GM12878 (cell line): ENCODE measurements around the gene CCDC57. TPM values are rescaled to one million over a fixed set of nuclear protein-coding genes. Genes with fewer than 3 reads are reported as not detected.

ENCODE experiments used
- microRNA-seq: library from miRNA; unstranded; fragments of <30 nt; microRNA quantifications from one replicate; pipeline ENCODE4, GENCODE V29; 2018
- polyA plus RNA-seq, 11 experiments: library from polyadenylated mRNA; depleted of rRNA in 4 of 11; unstranded in 6 of 11; stranded (reverse) in 5 of 11; fragments of >200 nt; fragmentation: Nextera tagmentation in 4 of 11; fragmentation: Illumina TruSeq in 1 of 11; extraction: Ambion mirVana in 4 of 11; extraction: Trizol in 1 of 11; gene quantifications; 1 replicate in 1 of 11; 2 replicates in 10 of 11; pipeline versions ENCODE4 v1.2.1 to v1.2.3, GENCODE V29; 2011 to 2016; ENCODE audit warnings: inconsistent platforms in 2 of 11, missing spikeins in 2 of 11, low read depth in 1 of 11
- total RNA-seq, 4 experiments: library from RNA; depleted of rRNA in 3 of 4; stranded (reverse); fragments of >200 nt in 3 of 4; fragmentation: Illumina TruSeq in 1 of 4; extraction: Trizol in 1 of 4; gene quantifications; 2 replicates each; pipeline versions ENCODE4 v1.2.1 to v1.2.3, GENCODE V29; 2013 to 2021

The CCDC57 gene
- total and polyA plus RNA-seq, 10 of the 15 experiments (the other 5 are each of a cell fraction or from before 2014, with no cell fraction given), result 5.4 to 123 (median 45.8) TPM

Small RNAs within 50 kb of the gene (microRNA-seq; reads per million reads assigned to microRNA genes)
- gene MIR6787, result 0.94 reads per million

Other genes starting within 250 kb of the CCDC57 start
Only the 7 nearest of the 19 such genes appear.
- 107 and 132 TPM in 2 replicates for gene DUS1L, start 147.0 kb downstream of the CCDC57 start, total RNA-seq (2014; rRNA removed)
- gene DUS1L, start 147.0 kb downstream of the CCDC57 start, total RNA-seq (2014; rRNA removed; fragmentation: Illumina TruSeq; extraction: Trizol), result 43.3 and 50.3 TPM in 2 replicates
- gene DUS1L, start 147.0 kb downstream of the CCDC57 start, total RNA-seq (2021), result 137 and 157 TPM in 2 replicates
- gene DUS1L, start 147.0 kb downstream of the CCDC57 start, polyA plus RNA-seq (2011; rRNA removed), result 21.0 and 42.6 TPM in 2 replicates
- 13.8 and 46.5 TPM in 2 replicates for gene DUS1L, start 147.0 kb downstream of the CCDC57 start, polyA plus RNA-seq (2014; fragmentation: Illumina TruSeq; extraction: Trizol)
- 10 to 100 TPM in 1 of 2 experiments, 1 to 10 TPM in 1; 6.1 to 15.3 TPM for gene DUS1L, start 147.0 kb downstream of the CCDC57 start, polyA plus RNA-seq (2014; fragmentation: Nextera tagmentation; extraction: Ambion mirVana)
- 147 and 155 TPM in 2 replicates for gene DUS1L, start 147.0 kb downstream of the CCDC57 start, polyA plus RNA-seq (2014; rRNA removed)
- 10 to 100 TPM in 1 of 2 experiments, 1 to 10 TPM in 1; 9.7 to 25.4 TPM for gene DUS1L, start 147.0 kb downstream of the CCDC57 start, polyA plus RNA-seq (2016; fragmentation: Nextera tagmentation; extraction: Ambion mirVana)
- gene FASN, start 114.6 kb downstream of the CCDC57 start, total RNA-seq (2014; rRNA removed), result 67.4 and 73.8 TPM in 2 replicates
- 18.0 and 20.8 TPM in 2 replicates for gene FASN, start 114.6 kb downstream of the CCDC57 start, total RNA-seq (2014; rRNA removed; fragmentation: Illumina TruSeq; extraction: Trizol)
- gene FASN, start 114.6 kb downstream of the CCDC57 start, total RNA-seq (2021), result 333 and 348 TPM in 2 replicates
- 4.5 and 10.8 TPM in 2 replicates for gene FASN, start 114.6 kb downstream of the CCDC57 start, polyA plus RNA-seq (2011; rRNA removed)
- gene FASN, start 114.6 kb downstream of the CCDC57 start, polyA plus RNA-seq (2014; fragmentation: Illumina TruSeq; extraction: Trizol), result 1.6 and 12.8 TPM in 2 replicates
- gene FASN, start 114.6 kb downstream of the CCDC57 start, polyA plus RNA-seq (2014; fragmentation: Nextera tagmentation; extraction: Ambion mirVana), result under 1 TPM; 0.19 to 0.31 TPM
- gene FASN, start 114.6 kb downstream of the CCDC57 start, polyA plus RNA-seq (2014; rRNA removed), result 87.8 and 131 TPM in 2 replicates
- gene FASN, start 114.6 kb downstream of the CCDC57 start, polyA plus RNA-seq (2016; fragmentation: Nextera tagmentation; extraction: Ambion mirVana), result 10 to 100 TPM; 40.1 to 42.5 TPM
- 33.4 and 37.8 TPM in 2 replicates for gene SLC16A3, start 16.2 kb upstream of the CCDC57 start, total RNA-seq (2014; rRNA removed)
- gene SLC16A3, start 16.2 kb upstream of the CCDC57 start, total RNA-seq (2014; rRNA removed; fragmentation: Illumina TruSeq; extraction: Trizol), result 10.2 and 10.3 TPM in 2 replicates
- 46.5 and 49.5 TPM in 2 replicates for gene SLC16A3, start 16.2 kb upstream of the CCDC57 start, total RNA-seq (2021)
- 18.0 and 44.4 TPM in 2 replicates for gene SLC16A3, start 16.2 kb upstream of the CCDC57 start, polyA plus RNA-seq (2011; rRNA removed)
- gene SLC16A3, start 16.2 kb upstream of the CCDC57 start, polyA plus RNA-seq (2014; fragmentation: Illumina TruSeq; extraction: Trizol), result 0.44 and 4.6 TPM in 2 replicates
- gene SLC16A3, start 16.2 kb upstream of the CCDC57 start, polyA plus RNA-seq (2014; fragmentation: Nextera tagmentation; extraction: Ambion mirVana), result 1 to 10 TPM in 1 of 2 experiments, under 1 TPM in 1; 0.10 to 1.2 TPM
- 30.0 and 33.0 TPM in 2 replicates for gene SLC16A3, start 16.2 kb upstream of the CCDC57 start, polyA plus RNA-seq (2014; rRNA removed)
- 1 to 10 TPM; 4.3 to 5.7 TPM for gene SLC16A3, start 16.2 kb upstream of the CCDC57 start, polyA plus RNA-seq (2016; fragmentation: Nextera tagmentation; extraction: Ambion mirVana)
- 17.3 and 25.0 TPM in 2 replicates for gene CSNK1D, start 60.9 kb upstream of the CCDC57 start, total RNA-seq (2014; rRNA removed)
- gene CSNK1D, start 60.9 kb upstream of the CCDC57 start, total RNA-seq (2014; rRNA removed; fragmentation: Illumina TruSeq; extraction: Trizol), result 26.4 and 27.8 TPM in 2 replicates
- gene CSNK1D, start 60.9 kb upstream of the CCDC57 start, total RNA-seq (2021), result 85.5 and 94.2 TPM in 2 replicates
- 40.7 and 54.4 TPM in 2 replicates for gene CSNK1D, start 60.9 kb upstream of the CCDC57 start, polyA plus RNA-seq (2011; rRNA removed)
- gene CSNK1D, start 60.9 kb upstream of the CCDC57 start, polyA plus RNA-seq (2014; fragmentation: Illumina TruSeq; extraction: Trizol), result 72.5 and 105 TPM in 2 replicates
- 10 to 100 TPM in 1 of 2 experiments, 1 to 10 TPM in 1; 5.7 to 13.0 TPM for gene CSNK1D, start 60.9 kb upstream of the CCDC57 start, polyA plus RNA-seq (2014; fragmentation: Nextera tagmentation; extraction: Ambion mirVana)
- gene CSNK1D, start 60.9 kb upstream of the CCDC57 start, polyA plus RNA-seq (2014; rRNA removed), result 74.9 and 90.3 TPM in 2 replicates
- 10 to 100 TPM; 61.8 to 63.4 TPM for gene CSNK1D, start 60.9 kb upstream of the CCDC57 start, polyA plus RNA-seq (2016; fragmentation: Nextera tagmentation; extraction: Ambion mirVana)
- gene CD7, start 104.8 kb upstream of the CCDC57 start, total RNA-seq (2014; rRNA removed), result not detected in 2 replicates
- gene CD7, start 104.8 kb upstream of the CCDC57 start, total RNA-seq (2014; rRNA removed; fragmentation: Illumina TruSeq; extraction: Trizol), result not detected in 2 replicates
- gene CD7, start 104.8 kb upstream of the CCDC57 start, total RNA-seq (2021), result 0.33 TPM in 1 of 2 replicates, not detected in the other
- gene CD7, start 104.8 kb upstream of the CCDC57 start, polyA plus RNA-seq (2011; rRNA removed), result not detected in 2 replicates
- gene CD7, start 104.8 kb upstream of the CCDC57 start, polyA plus RNA-seq (2014; fragmentation: Illumina TruSeq; extraction: Trizol), result not detected in 2 replicates
- gene CD7, start 104.8 kb upstream of the CCDC57 start, polyA plus RNA-seq (2014; fragmentation: Nextera tagmentation; extraction: Ambion mirVana), result not detected
- 0.60 TPM in 1 of 2 replicates, not detected in the other for gene CD7, start 104.8 kb upstream of the CCDC57 start, polyA plus RNA-seq (2014; rRNA removed)
- not detected for gene CD7, start 104.8 kb upstream of the CCDC57 start, polyA plus RNA-seq (2016; fragmentation: Nextera tagmentation; extraction: Ambion mirVana)
- gene SECTM1, start 120.9 kb upstream of the CCDC57 start, total RNA-seq (2014; rRNA removed), result not detected in 2 replicates
- gene SECTM1, start 120.9 kb upstream of the CCDC57 start, total RNA-seq (2014; rRNA removed; fragmentation: Illumina TruSeq; extraction: Trizol), result not detected in 2 replicates
- 0.08 TPM in 1 of 2 replicates, not detected in the other for gene SECTM1, start 120.9 kb upstream of the CCDC57 start, total RNA-seq (2021)
- gene SECTM1, start 120.9 kb upstream of the CCDC57 start, polyA plus RNA-seq (2011; rRNA removed), result 0.12 TPM in 1 of 2 replicates, not detected in the other
- gene SECTM1, start 120.9 kb upstream of the CCDC57 start, polyA plus RNA-seq (2014; fragmentation: Illumina TruSeq; extraction: Trizol), result 0.10 TPM in 1 of 2 replicates, not detected in the other
- gene SECTM1, start 120.9 kb upstream of the CCDC57 start, polyA plus RNA-seq (2014; fragmentation: Nextera tagmentation; extraction: Ambion mirVana), result not detected
- gene SECTM1, start 120.9 kb upstream of the CCDC57 start, polyA plus RNA-seq (2014; rRNA removed), result 0.11 TPM in 1 of 2 replicates, not detected in the other
- gene SECTM1, start 120.9 kb upstream of the CCDC57 start, polyA plus RNA-seq (2016; fragmentation: Nextera tagmentation; extraction: Ambion mirVana), result under 1 TPM in 1 of 2 experiments, not detected in 1; 0.13 TPM
- 0.11 TPM in 1 of 2 replicates, not detected in the other for gene TEX19, start 146.4 kb upstream of the CCDC57 start, total RNA-seq (2014; rRNA removed)
- gene TEX19, start 146.4 kb upstream of the CCDC57 start, total RNA-seq (2014; rRNA removed; fragmentation: Illumina TruSeq; extraction: Trizol), result 0.14 and 0.22 TPM in 2 replicates
- 0.19 TPM in 1 of 2 replicates, not detected in the other for gene TEX19, start 146.4 kb upstream of the CCDC57 start, total RNA-seq (2021)
- 0.26 and 0.27 TPM in 2 replicates for gene TEX19, start 146.4 kb upstream of the CCDC57 start, polyA plus RNA-seq (2011; rRNA removed)
- gene TEX19, start 146.4 kb upstream of the CCDC57 start, polyA plus RNA-seq (2014; fragmentation: Illumina TruSeq; extraction: Trizol), result 0.09 TPM in 1 of 2 replicates, not detected in the other
- gene TEX19, start 146.4 kb upstream of the CCDC57 start, polyA plus RNA-seq (2014; fragmentation: Nextera tagmentation; extraction: Ambion mirVana), result under 1 TPM in 1 of 2 experiments, not detected in 1; 0.03 TPM
- gene TEX19, start 146.4 kb upstream of the CCDC57 start, polyA plus RNA-seq (2014; rRNA removed), result 0.05 and 0.32 TPM in 2 replicates
- gene TEX19, start 146.4 kb upstream of the CCDC57 start, polyA plus RNA-seq (2016; fragmentation: Nextera tagmentation; extraction: Ambion mirVana), result under 1 TPM in 1 of 2 experiments, not detected in 1; 0.13 TPM